HuH-7.5 (cell line): Measurements from ENCODE around the gene SRC.

Source experiments
- DNase-seq: peaks from one replicate; pipeline ENCODE4 v3.0.0; 2011; ENCODE audit warnings: low spot score

The SRC gene

GRCh38 chr20:37350649-37351574, 5.0 kb downstream of the SRC start:
- no peak for DNase-seq

- DNase-seq, result no peak
These were observed 6.0 kb downstream of the SRC start for GRCh38 chr20:37351689-37352607.

- no peak for DNase-seq
These were observed 6.7 kb downstream of the SRC start for GRCh38 chr20:37352608-37352980.

- no peak for DNase-seq
These were observed 7.4 kb downstream of the SRC start for GRCh38 chr20:37353285-37353849.

GRCh38 chr20:37354210-37355195, 8.6 kb downstream of the SRC start:
- no peak for DNase-seq

GRCh38 chr20:37355252-37356180, 9.6 kb downstream of the SRC start:
- no peak for DNase-seq

GRCh38 chr20:37356387-37356786, 10.4 kb downstream of the SRC start:
- DNase-seq, result no peak

- no peak for DNase-seq
These were observed 11.0 kb downstream of the SRC start for GRCh38 chr20:37356961-37357371.

GRCh38 chr20:37357481-37358365, 11.8 kb downstream of the SRC start:
- DNase-seq, result no peak

- no peak for DNase-seq
These were observed 12.6 kb downstream of the SRC start for GRCh38 chr20:37358366-37359150.

- no peak for DNase-seq
These were observed 13.4 kb downstream of the SRC start for GRCh38 chr20:37359331-37359730.

GRCh38 chr20:37359836-37360235, 13.9 kb downstream of the SRC start:
- DNase-seq, result no peak

GRCh38 chr20:37360391-37361115, 14.6 kb downstream of the SRC start:
- no peak for DNase-seq

- no peak for DNase-seq
These were observed 15.4 kb downstream of the SRC start for GRCh38 chr20:37361336-37361735.

GRCh38 chr20:37362231-37362792, 16.4 kb downstream of the SRC start:
- no peak for DNase-seq

GRCh38 chr20:37362821-37363220, 16.9 kb downstream of the SRC start:
- no peak for DNase-seq
